GM18520 (cell line): ENCODE measurements around the gene MRPL2.
"Not testable (repeated sequence)": the region's sequence is repeated elsewhere in the genome, so short reads cannot be mapped to it uniquely, and the experiment has no call there.

Source experiments
- ATAC-seq: cut with Tn5 transposase; IDR thresholded peaks from one replicate; pipeline ENCODE4 v1.9.1; 2021; ENCODE audit not compliant: unreplicated experiment

Gene MRPL2

DNA sequence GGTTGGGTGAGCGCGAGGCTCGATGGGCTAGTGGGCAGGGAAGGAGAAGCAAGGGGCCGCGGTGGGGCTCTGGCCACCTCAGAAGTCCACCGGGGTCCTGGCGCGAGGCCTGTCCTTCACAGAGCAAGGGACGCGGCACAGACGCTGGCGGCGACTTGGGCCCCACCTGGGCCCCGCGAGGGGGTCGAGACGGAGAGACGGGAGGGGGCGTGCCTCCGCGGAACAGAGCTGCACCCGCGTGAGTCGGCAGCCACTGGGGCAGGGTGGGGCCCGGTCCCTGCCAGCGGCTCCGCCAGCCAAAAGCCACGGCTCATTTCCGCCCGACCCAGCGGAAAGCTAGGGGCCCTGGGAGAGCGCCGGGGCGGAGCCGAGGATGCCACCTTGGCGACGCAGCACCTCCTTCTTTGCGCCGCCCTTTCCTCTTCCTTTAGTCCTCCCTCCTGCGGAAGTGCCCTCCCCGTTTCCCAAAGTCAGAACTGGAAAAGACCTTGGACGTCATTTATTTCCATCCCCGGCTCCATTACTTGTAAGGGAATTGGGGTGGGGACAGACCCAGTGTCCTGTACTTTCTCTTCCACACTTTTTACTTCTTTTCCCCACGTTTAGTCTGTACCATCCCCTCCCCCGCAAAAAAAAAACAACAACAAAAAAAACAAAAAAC lies 5.6 kb downstream of the MRPL2 start, which contains the start of gene CUL7:
CUL7 (minus strand) TSS at position 307 of the 661 bp plus-strand sequence. CDS start 1,063 bp downstream, outside the sequence.
- peak; percentile 81 for ATAC-seq

DNA sequence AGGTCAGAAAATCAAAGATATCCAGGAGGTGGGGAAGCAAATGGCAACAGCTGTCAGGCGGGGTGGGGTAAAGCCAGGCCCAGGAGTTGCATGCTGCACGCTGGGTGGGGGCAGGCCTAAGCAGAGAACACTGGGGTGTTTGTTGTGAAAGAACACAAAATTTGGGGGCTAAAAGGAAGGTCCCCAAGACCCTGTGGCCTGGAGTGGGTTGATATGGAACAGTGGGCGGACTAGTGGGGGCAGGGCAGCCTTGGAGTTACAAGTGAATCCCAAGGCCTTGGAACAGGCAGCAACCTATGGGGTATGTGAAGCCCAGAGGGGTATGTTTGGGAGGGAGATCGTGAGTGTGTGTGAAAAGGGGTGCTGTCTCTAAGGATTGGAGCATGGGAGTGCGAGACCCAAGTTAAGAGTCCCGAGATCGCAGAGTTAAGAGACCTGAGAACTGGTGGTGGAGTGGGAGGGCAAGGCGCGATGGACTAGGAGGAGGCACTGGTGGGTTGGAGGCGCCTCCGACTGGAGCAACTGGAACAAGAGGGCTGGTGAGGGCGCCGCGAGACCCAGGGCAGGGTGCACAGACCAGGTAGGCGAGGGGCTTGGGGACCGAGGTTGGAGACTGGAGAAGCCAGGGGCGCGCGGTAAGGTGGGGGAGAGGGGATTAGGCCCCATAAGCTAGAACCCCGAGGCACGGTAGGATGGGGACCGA lies 6.2 kb downstream of the MRPL2 start:
- ATAC-seq = no peak

DNA sequence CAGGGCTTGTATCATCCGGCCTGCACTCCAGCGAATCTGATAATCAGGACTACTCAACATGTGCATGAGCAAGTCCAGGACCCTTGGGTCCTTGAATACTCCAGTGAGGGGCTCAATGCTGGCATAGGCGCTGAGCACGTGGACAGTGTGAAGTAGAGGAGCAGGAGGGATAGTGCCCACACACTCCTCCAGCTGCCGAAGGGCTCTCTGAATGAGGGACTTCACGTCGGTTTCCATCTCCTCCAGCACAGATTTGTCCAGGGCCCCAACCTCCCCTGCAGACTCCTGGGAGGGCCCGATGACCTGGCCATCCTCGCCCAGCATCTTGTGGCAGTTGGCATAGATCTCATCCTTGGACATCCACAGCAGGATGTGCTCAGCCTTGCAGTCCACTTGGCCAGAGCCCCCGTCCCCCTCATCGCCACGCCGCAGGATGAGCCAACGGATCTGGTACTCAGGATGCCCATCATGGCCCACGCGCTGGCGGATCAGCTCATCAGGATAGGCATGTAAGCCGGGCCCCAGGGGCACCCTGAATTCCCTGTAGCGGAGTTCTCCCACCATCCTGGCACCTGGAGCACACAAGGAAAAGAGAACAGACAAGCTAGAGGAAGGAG lies 6.9 kb downstream of the MRPL2 start:
- ATAC-seq = no peak

DNA sequence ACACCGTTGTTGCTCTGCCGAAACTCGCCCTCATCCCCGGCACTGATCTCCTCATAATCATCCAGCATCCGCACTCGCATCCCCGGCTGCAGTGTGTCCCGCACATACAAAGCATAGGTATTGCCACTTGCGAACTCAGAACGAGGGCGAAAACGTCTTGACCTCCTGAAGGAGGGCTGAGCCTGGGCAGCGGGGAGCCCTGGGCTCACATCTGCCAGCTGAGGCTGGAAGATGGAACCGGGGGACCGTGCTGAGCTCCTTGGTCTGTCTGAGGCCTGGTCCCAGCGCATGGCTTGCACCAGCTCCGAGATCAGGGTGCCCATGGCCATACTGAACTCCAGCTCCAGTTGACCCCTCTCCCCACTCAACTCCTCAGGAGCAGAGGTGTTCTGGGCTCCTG lies 8.3 kb downstream of the MRPL2 start:
- no peak for ATAC-seq

DNA sequence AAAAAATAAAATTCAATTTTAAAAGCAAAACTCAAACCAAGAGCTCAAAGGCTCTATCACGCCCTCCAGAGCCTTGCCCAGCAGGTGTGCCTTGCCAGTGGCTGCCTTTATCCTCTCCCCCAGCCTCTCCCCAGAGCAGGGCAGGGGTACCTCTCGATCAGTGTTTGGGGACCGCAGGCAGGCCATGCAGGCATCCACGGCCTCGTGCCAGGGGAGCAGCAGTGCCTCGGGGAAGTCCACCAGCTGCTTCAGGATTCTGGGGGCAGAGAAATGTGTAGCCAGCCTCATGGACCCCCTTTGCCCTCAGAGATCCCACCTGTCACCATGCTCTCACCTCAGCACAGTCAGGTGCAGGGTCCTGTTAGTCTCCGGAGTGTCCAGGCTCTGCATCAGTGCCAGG lies 11.2 kb downstream of the MRPL2 start:
- no peak for ATAC-seq

DNA sequence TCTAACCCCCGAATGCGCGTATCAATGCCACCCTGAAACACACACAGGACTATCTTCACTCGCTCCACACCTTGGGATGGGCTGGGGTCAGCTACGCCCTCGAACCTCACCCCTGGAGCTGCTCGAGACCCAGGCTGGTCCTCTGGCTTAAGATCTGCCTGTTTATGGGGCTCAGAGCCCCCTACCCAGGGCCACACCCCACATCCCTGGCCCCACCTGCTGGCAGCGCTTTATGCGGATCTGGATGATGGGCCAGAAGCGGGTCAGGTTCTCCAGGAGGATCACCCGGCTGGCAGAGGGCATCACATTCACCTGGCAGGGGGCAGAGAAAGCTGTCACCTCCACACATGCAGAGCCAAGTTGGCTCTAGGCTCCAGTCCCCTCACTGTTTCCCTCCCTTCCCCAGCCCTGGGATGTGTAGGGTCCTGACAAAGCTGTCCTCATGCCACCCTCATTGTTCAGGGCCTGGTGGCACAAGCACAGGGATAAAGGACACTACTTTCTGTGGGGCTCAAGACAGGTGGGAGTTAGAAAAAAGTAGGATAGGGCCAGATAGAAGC lies 13.8 kb downstream of the MRPL2 start:
- no peak for ATAC-seq

DNA sequence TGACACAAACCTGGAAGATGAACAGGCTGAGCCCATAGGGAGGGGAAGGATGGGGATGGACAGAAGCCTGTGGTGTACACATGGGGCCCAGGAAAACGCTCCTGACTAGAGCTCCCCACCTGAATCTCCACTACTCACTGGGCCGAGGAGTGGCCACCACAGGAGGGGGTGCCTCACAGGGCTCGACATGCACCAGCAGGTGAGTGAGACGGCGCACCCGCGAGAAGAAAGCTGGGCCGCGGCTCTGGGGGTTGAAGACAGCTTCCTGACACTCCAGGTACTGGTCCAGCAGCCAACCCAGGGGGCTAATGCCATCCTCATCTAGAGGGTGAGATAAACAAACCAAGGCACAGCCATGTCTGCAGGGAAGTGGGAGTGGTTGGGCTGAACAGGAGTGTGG lies 15.9 kb downstream of the MRPL2 start:
- ATAC-seq = no peak

DNA sequence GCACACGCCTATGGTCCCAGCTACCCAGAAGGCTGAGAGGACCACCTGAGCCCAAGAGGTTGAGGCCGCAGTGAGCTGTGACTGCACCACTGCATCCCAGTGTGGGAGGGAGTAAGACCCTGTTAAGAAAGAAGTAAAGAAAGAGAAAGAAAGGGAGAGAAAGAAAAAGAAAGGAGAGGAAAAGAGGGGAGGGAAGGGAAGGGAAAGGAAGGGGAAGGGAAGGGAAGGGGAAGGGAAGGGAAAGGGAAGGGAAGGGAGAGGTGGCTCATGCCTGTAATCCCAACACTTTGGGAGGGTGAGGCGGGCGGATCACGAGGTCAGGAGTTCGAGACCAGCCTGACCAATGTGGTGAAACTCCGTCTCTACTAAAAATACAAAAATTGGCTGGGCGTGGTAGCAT lies 17.8 kb downstream of the MRPL2 start:
- ATAC-seq = not testable (repeated sequence)

DNA sequence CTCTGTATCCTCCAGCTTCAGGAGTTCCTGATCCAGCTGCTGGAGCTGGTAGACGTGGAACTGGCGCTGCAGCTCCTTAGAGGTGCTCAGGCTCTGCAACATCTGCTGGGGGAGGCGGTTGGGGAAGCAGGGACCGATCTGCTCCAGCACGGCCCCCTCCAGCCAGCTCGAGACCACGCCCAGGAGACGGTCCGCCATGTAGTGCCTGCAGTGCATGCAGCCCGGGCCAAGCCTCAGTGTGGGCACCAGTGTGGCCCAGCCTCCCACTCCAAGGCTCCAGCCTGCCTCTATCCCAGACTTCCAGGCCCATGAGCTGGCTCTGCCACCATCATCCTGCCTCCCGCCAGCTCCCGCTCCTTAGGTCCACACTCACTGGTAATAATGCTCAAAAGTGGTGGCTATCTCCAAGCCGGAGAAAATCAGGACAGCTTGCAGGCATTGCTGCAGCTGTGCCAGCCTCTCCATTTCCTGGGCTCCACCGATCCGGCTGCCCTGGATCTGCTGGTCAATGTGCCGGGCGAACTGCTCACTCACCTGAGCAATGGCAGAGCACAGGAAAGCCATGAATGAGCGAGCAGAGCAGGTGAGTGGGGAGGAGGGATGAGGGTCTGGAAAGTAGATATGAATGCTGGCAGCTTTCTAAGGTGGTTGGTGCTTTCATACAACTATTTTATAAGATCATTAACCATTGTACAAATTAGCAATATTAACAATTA lies 18.5 kb downstream of the MRPL2 start:
- ATAC-seq = no peak

DNA sequence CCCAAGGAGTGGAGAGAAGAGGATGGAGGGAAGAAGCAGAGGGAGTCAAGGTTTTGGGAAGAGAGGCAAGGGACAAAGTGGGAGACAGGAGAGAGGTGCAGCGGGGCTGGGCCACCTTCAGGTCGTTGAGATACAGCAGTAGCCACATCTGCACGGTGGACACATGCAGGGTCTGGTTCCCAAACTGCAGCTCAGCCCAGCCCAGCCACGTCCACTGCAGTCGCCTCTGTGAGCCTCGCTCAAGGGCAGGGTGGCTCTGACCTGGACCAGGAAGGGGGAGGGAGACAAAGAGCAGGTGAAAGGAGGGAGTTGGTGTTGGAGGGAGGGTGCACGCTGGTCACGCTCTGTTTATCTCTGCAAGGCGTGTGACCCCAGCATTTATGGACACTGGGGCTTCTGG lies 20.5 kb downstream of the MRPL2 start:
- ATAC-seq = no peak

DNA sequence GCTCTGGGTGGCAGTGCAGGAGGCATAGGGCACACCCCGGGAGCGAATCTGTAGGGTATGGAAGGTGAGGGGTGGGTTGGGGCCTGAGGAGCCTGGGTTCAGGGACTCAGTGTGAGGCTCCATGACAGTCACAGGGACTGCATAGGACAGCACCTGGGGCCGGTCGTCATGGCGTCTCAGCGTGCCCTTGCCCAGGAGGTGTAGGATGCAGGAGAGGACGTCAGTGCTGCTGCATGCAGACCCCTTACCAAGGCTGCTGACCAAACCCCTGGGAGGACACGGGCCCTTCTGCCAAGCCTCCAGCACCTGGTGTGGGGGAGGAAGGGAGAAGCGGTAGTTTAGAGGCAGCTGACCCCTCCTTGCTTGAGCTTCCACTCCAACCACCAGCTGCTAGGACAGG lies 21.5 kb downstream of the MRPL2 start:
- no peak for ATAC-seq

DNA sequence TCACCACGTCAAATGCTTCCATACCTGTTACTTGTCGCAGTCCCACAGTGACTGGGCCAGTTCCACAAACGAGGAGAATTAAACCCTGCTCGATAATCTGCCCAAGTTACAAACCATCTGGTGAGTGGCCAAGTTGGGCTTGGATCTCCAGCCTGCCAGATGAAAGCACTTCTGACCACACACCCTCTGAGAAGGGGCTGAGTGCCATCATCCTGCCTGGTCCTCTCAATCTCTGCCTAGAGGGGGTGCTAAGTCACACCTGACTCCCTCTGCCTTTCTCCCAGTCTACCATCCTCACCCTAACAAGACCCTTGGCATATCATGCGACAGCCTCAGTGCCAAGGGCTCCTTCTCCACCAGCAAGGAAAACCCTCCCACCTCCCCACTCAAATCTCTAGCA lies 22.0 kb downstream of the MRPL2 start:
- no peak for ATAC-seq

DNA sequence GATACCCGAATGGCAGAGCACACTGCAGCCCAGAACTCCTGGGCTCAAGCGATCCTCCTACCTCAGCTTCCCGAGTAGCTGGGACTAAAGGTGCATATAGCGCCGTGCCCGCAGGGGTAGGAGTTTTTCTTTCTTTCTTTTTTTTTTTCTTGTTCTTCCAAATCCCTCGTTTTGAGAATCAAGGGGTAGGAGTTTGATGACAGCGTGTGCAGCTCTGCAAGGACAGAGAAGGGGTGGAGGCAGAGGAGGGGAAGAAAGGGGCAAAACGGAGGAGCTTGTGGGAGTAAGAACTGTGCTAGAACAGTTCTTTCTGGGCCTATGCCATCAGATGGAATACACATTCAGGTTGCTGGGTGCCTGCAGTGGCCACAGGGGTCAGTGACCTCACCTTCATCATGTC lies 22.5 kb downstream of the MRPL2 start:
- ATAC-seq = no peak

DNA sequence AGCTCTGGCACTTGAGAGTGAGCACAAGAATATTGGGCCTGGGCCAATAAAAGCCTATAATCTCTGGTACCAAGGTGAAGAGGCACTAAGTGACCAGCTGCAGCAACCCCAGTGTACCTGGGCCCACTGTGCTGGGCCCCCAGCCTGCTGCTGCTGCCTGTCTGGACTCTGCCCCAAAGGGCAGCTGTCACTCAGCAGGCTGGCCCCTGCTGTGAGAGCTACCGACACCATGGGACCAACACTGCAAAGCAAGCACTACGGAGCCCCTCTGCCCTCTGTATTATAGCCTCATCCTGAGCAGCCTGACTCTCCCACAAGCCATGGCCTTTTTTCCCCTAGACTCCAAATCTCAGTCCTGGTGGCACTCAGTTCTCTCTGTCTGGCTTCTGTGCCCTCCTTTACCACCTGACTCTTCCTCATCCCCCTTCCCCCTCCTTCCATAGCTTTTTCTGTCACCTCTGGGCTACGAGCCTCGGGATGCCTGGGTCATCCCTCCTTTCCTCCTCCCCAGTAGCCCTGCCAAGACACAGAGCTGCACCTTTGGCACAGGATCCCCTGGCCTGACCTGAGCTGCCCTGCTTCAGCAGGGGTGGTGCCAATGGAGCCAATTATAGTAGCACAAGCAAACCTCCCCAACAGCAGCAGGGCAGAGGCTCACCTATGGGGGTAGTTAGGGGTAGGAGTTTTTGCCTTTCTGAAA lies 23.6 kb downstream of the MRPL2 start:
- no peak for ATAC-seq

DNA sequence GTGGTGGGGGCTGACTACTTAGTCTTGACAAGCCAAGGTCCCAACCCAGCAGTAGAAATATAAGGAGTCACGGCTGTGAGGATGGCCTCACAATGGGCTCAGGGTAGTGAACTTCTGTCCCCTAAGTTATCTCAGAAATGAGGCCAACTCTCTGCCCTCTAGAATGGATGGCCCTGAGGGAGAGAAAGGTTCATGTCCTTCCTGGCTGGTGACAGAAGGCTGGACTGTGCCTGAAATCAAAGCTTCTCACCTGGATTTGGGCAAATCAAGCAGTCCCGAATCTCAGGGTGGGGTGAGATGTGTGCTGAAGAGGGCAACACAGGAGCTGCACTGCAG lies 25.1 kb downstream of the MRPL2 start:
- ATAC-seq = no peak

DNA sequence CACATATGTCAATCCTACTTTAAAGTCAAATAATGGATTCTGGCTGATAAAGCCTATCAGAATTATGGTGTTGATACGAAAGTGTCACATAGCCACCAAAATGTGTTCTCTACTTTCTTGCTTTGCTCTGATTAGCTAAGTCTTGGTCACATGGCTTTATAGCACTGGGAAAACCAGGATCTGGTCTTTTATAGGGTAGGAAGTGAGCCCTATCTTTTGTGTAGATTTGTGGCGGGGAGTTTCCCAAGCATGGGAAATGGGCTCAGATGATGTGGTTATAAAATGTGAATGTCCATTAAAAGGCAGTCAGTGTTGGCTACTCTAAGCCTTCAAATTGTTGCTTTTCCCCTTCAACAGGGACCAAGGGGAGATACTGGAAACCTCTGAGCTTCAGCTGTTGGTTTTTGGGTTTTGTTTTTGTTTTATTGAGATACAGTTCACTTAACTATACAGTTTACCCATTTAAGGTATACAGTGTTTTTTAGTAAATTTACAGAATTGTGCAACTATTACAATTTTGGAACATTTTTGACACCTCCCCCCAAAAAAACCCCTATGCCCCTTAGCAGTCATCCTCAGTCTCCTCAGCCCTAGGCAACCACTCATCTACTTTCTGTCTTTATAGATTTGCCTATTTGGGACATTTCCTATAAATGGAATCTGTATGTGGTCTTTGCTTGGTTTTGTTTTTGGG lies 25.6 kb downstream of the MRPL2 start:
- no peak for ATAC-seq

DNA sequence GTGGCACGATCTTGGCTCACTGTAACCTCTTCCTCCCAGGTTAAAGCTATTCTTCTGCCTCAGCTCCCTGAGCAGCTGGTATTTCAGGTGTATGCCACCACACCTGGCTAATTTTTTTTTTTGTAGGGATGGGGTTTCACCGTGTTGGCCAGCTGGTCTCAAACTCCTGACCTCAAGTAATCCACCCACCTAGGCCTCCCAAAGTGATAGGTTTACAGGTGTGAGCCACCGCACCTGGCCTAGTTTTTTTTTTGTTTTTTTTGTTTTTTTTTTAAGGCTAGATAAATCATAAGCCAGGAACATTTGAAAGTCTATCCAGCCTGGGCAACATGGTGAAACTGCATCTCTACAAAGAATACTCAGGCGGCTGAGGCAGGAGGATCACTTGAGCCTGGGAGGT lies 26.9 kb downstream of the MRPL2 start:
- no peak for ATAC-seq

DNA sequence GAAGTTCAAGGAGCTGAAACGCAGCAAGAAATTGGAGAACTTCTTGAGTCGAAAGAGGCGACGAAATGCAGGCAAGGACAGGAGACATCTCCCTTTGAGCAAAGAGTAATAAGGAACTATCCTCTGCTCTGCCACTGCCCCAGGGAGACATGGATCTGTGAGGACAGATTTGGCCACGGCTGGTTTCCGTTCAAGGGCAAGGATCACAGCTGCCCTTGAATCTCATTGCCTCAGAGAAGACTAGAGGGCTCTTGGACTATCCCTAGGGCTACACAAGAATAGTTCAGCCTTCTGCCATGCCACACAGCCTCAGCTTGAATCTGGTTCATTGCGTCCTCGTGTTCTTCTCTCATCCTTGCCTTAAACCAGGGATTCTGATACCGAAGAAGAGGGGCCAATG lies 30.1 kb downstream of the MRPL2 start:
- no peak for ATAC-seq

DNA sequence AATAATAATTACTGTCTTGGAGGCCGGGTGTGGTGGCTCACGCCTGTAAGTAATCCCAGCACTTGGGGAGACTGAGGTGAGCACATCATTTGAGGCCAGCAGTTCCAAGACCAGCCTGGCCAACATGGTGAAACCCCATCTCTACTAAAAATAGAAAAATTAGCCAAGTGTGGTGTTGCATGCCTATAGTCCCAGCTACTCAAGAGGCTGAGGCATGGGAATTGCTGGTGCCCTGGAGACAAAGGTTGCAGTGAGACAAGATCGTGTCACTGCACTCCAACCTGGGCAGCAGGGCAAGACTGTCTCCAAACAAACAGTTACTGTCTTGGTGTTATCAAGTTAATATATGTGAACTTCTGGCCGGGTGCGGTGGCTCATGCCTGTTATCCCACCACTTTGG lies 32.9 kb downstream of the MRPL2 start:
- ATAC-seq = no peak

DNA sequence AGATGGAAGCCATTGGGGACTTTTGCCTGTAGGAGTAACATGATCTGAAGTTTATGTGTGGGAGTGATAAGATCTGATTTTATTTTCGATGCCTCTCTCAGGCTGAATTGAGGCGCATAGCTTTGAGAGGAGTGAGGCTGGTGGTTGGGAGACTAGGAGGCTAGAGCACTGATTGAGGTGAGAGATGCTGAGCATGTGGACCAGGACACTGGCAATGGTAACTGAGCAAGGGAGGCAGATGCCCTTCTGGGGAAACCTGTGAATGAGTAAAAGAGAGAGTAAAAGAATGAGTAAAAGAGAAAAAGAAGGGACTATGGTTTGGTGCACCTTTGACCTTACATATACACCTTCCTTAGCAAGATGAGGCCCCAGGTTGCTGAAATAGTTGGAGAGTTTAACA lies 34.8 kb downstream of the MRPL2 start:
- ATAC-seq = no peak
